GM19043 (cell line): ENCODE results near the gene WDR70.
"Not testable (repeated sequence)": the region's sequence is repeated elsewhere in the genome, so short reads cannot be mapped to it uniquely, and the experiment has no call there.

ENCODE experiments used
- ATAC-seq: cut with Tn5 transposase; IDR thresholded peaks from one replicate; pipeline ENCODE4 v1.9.1; 2021; ENCODE audit warnings: low read depth; ENCODE audit not compliant: unreplicated experiment

Gene WDR70

GRCh38 chr5:37786862-37787519 lies 407.9 kb downstream of the WDR70 start:
- ATAC-seq, result no peak

- no peak for ATAC-seq
These were observed 408.6 kb downstream of the WDR70 start for GRCh38 chr5:37787742-37788141.

DNA sequence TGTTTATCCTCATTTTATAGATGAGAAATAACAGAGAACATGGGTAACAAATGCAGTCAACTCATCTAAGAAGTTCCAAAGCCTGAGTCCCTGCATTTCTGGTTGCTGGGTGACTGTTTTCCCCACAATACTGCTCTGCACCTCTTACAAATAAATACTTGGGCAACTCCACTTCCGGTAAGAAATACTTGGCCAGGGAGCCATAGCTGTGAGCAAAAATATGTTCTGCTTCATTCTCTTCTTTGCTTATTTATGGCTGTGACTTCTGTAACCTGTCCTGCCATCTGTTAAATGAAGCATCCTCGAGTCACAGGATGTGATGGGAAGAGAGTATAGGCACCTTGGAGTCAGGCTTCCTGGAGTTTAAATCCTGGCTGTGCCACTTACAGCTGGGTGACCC lies 410.9 kb downstream of the WDR70 start:
- no peak for ATAC-seq

DNA sequence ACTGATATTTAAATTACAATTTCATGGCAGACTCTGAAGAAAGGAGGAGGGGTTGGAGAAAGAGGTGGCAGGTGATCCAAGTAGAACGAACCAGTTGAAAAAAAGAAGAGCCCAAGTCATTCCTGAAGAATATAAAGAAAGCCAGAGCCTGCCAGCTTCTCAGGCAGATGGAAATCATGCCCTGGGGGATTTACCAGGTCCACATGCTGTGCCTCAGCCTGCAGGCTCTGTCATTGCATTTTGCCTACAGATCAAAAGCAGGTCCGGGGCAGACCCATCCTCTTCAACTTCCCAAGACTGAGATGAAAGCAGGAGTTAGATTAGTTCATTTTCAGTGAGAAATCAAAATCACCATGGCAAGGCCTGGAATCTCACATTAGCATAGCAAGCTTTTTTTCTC lies 412.2 kb downstream of the WDR70 start:
- no peak for ATAC-seq

- no peak for ATAC-seq
These were observed 414.0 kb downstream of the WDR70 start for GRCh38 chr5:37792975-37793631.

DNA sequence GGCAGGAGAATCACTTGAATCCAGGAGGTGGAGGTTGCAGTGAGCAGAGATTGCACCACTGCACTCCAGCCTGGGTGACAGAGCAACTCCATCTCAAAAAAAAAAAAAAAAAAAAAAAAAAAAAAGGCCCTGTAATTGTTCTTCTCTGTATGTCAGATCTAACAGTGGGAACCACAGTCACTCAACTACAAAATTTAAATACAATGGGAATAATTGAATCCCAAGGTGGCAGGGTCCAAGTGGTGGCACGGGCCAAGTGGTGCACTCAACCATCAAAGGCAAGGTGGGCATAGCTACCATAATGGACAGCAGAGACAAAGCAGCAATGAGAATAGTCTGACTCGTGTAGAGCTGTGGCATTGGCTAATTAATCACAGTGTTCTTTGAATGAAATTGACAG lies 416.2 kb downstream of the WDR70 start:
- ATAC-seq, result not testable (repeated sequence)

GRCh38 chr5:37796435-37796834 lies 417.3 kb downstream of the WDR70 start:
- not testable (repeated sequence) for ATAC-seq

DNA sequence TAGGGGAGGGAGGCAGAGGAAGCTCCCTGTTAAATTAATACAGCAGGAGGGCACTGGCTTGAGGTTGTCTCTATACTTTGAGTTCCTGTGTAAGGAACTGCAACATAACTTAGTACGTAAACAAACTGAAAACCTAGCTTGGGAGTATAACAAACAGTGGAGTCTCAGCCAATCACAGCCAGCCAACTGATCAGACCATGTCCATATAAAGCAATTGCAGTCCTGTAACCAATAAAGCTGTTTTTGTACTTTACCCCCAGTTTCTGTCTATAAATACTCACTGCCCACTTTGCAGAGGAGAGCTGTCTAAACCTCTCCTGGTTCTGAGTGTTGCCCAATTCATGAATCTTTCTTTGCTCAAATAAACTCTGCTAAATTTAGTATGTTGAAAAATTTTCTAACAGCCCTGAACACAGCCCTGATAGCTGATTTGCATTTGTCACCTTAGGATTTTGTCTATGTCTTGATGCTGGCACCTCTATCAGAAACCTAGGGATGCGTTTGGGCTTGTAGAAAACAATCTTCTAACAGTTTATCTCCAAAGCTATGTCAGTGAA lies 420.8 kb downstream of the WDR70 start:
- ATAC-seq, result no peak

GRCh38 chr5:37801521-37801920 lies 422.4 kb downstream of the WDR70 start:
- no peak for ATAC-seq
